Astrocyte of the spinal cord (primary cell): ENCODE results near the gene DNAH12.

Experiments
- DNase-seq: peaks from one replicate; pipeline ENCODE4 v3.0.0; 2011; ENCODE audit warnings: low read depth, low spot score
- H3K4me3 ChIP-seq: 2 replicates; pipeline ENCODE4 v1.5.1; 2011; ENCODE audit warnings: low read depth, mild to moderate bottlenecking, low read length, moderate library complexity
- in situ Hi-C: cut with HindIII; loops from 2 replicates; pipeline ENCODE4 v1.10.0; 2017; ENCODE audit warnings: low sequenced_read_pairs
- TF ChIP-seq, protein P1 (sequence below): IDR thresholded peaks from 2 replicates; pipeline ENCODE4 v1.5.1; 2012; ENCODE audit warnings: low read depth, mild to moderate bottlenecking, low read length, inconsistent platforms

DNAH12 gene

DNA sequence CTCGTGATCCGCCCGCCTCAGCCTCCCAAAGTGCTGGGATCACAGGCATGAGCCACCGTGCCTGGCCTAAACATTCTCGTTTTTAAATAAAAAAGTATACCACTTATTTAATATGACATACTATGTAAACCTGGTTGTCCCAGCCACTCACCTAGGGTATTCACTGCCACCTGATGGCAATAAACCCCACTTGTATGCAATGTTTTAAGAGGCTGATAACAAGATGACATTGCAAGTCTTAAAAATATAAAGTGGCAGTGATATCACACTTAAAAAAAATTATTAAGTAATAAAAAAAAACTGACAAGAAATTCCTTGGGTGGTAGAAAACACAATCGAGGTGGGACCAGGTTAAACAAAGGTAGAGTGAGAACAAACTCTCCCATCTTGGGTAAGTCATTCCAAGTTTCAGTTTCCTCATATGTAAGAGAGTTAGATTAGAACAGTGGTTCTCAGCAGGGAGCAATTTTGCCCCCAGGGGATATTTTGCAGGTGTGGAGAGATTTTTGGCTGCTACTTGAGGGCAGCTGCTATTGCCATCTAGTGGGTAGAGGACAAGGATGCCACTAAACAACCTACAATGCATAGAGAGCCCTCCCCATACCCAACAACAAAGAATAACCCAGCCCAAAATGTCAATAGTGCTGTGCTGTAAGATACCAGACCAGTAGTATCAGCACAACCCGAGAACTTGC is 38.5 kb upstream of the DNAH12 start:
- in situ Hi-C loops: no loop called here
- H3K4me3 ChIP-seq: no peak overlapping the region
- TF ChIP-seq, protein P1, sequence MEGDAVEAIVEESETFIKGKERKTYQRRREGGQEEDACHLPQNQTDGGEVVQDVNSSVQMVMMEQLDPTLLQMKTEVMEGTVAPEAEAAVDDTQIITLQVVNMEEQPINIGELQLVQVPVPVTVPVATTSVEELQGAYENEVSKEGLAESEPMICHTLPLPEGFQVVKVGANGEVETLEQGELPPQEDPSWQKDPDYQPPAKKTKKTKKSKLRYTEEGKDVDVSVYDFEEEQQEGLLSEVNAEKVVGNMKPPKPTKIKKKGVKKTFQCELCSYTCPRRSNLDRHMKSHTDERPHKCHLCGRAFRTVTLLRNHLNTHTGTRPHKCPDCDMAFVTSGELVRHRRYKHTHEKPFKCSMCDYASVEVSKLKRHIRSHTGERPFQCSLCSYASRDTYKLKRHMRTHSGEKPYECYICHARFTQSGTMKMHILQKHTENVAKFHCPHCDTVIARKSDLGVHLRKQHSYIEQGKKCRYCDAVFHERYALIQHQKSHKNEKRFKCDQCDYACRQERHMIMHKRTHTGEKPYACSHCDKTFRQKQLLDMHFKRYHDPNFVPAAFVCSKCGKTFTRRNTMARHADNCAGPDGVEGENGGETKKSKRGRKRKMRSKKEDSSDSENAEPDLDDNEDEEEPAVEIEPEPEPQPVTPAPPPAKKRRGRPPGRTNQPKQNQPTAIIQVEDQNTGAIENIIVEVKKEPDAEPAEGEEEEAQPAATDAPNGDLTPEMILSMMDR: peak; percentile 35
- DNase-seq: no peak

DNA sequence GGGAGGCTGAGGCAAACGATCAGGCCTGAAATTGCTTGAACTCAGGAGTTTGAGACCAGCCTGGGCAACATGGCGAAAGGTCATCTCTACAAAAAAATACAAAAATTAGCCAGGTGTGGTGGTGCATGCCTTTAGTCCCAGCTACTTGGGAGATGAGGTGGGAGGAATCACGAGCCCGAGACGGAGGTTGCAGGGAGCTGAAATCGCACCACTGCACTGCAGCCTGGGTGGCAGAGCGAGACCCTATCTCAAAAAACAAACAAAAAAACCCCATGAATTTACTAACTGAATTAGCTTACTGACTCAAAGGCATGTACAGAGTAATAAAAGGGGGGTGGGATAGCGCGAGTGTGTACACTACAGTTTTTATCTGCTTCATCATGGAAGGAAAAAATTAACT is 33.7 kb upstream of the DNAH12 start:
- in situ Hi-C loops: no loop called here
- H3K4me3 ChIP-seq: no peak overlapping the region
- no peak for DNase-seq
- TF ChIP-seq, protein P1: no peak

DNA sequence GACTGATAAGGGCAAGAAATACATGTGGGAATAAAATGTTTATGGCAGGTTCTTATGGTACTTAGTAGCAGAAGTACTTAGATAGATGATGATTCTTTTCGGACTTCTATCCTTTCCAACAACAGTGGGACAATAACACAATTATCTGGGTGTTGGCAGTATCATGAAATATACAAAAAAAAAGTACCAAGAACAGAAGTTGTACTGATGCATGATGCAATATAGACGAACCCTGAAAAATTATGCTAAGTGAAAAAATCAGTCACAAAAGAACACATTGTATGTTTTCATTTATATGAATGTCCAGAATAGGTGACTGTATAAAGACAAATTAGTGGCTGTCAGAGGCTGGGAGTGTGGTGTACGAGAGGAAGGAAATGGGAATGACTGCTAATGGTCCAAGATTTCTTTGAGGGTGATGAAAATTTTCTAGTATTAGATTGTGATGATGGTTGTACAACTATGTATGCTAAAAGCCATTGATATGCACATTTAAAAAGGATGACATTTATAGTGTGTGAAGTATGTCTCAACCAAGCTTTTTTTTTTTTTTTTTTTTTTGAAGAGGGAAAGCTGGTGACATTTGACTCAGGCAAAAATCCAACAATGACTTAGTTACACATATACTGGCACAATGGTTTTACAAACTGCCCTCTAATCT is 32.0 kb upstream of the DNAH12 start:
- in situ Hi-C loops: no loop called here
- TF ChIP-seq, protein P1: no peak

GRCh38 chr3:57572096-57572495 is 28.0 kb upstream of the DNAH12 start:
- TF ChIP-seq, protein P1: no peak
- DNase-seq: no peak
- in situ Hi-C loops: no loop called here
- H3K4me3 ChIP-seq: no peak overlapping the region

More for the DNA sequence above, 32.0 kb upstream of the DNAH12 start:
- H3K4me3 ChIP-seq: no peak overlapping the region
- no peak for DNase-seq

- in situ Hi-C loops: no loop called here
Measured at GRCh38 chr3:57570878-57571277, 26.7 kb upstream of the DNAH12 start.

DNA sequence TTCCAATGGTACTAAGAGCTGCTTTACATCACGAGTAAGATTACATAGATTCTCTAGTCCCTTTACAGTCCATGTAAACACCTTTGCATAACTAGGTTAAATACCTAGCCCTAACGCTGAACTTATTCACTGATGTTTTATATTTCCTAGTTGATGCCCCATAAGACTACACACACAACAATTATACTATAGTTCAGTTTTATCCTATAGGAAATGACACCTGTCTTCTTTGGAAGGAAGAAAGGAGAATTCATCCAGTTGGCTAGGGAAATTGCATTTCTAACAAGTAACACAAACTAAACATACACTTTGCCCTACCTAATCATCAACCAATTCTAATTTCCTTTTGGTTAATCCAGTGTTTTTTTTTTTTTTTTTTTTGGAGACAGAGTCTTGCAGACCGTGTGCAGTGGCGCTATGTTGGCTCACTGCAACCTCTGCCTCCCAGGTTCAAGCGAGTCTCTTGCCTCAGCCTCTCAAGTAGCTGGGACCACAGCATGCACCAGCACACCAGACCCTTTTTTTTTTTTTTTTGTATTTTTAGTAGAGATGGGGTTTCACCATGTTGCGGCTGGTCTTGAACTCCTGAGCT is 25.8 kb upstream of the DNAH12 start:
- TF ChIP-seq, protein P1: no peak
- no peak overlapping the region for H3K4me3 ChIP-seq
- in situ Hi-C loops: no loop called here
- DNase-seq: no peak

More at GRCh38 chr3:57570878-57571277, 26.7 kb upstream of the DNAH12 start:
- TF ChIP-seq, protein P1: no peak
- DNase-seq: no peak
- H3K4me3 ChIP-seq: no peak overlapping the region
